KMS-11 (cell line): ENCODE results near the gene CHCHD6.

Experiments
- H2AFZ ChIP-seq: fragments of 200-600 bp; sonication (generic); 2 replicates; pipeline ENCODE4 v1.6.1; 2016; ENCODE audit warnings: antibody characterized with exemption, mixed run types, low read depth
- H3K27ac ChIP-seq: fragments of 200-600 bp; sonication (generic); 2 replicates; pipeline ENCODE4 v1.6.1; 2016; ENCODE audit warnings: mild to moderate bottlenecking, mixed run types
- H3K27me3 ChIP-seq: fragments of 200-600 bp; sonication (generic); 2 replicates; pipeline ENCODE4 v1.6.1; 2017; ENCODE audit warnings: mild to moderate bottlenecking, low read depth, mixed run types, moderate library complexity; ENCODE audit not compliant: insufficient read depth
- H3K36me3 ChIP-seq: fragments of 200-600 bp; sonication (generic); 2 replicates; pipeline ENCODE4 v1.6.1; 2017; ENCODE audit warnings: mild to moderate bottlenecking, mixed run types; ENCODE audit not compliant: insufficient read depth
- H3K4me1 ChIP-seq: fragments of 200-600 bp; sonication (generic); 2 replicates; pipeline ENCODE4 v1.6.1; 2016; ENCODE audit warnings: mild to moderate bottlenecking, low read depth, mixed run types; ENCODE audit not compliant: poor library complexity, severe bottlenecking
- H3K4me2 ChIP-seq: fragments of 200-600 bp; sonication (generic); 2 replicates; pipeline ENCODE4 v1.7.0; 2016; ENCODE audit warnings: mild to moderate bottlenecking, mixed run types
- H3K4me3 ChIP-seq: fragments of 200-600 bp; sonication (generic); IDR thresholded peaks from 2 replicates; pipeline ENCODE4 v1.6.1; 2017; ENCODE audit warnings: low read depth, low read length, mixed read lengths; ENCODE audit not compliant: insufficient read depth
- H3K79me2 ChIP-seq: fragments of 200-600 bp; sonication (generic); 2 replicates; pipeline ENCODE4 v1.6.1; 2016; ENCODE audit warnings: low read depth, mixed run types; ENCODE audit not compliant: insufficient read depth
- H3K9ac ChIP-seq: fragments of 200-600 bp; sonication (generic); 2 replicates; pipeline ENCODE4 v1.6.1; 2016; ENCODE audit warnings: mild to moderate bottlenecking, mixed run types
- H4K20me1 ChIP-seq: fragments of 200-600 bp; sonication (generic); 2 replicates; pipeline ENCODE4 v1.6.1; 2016; ENCODE audit warnings: mild to moderate bottlenecking, mixed run types; ENCODE audit not compliant: insufficient read depth
- TF ChIP-seq, protein P1 (sequence below): fragments of 200-600 bp; sonication (generic); conservative IDR thresholded peaks from 2 replicates; pipeline ENCODE4 v1.6.1; 2017; ENCODE audit warnings: low read depth, mild to moderate bottlenecking, antibody characterized with exemption, low read length, moderate library complexity, mixed read lengths

CHCHD6 gene

DNA sequence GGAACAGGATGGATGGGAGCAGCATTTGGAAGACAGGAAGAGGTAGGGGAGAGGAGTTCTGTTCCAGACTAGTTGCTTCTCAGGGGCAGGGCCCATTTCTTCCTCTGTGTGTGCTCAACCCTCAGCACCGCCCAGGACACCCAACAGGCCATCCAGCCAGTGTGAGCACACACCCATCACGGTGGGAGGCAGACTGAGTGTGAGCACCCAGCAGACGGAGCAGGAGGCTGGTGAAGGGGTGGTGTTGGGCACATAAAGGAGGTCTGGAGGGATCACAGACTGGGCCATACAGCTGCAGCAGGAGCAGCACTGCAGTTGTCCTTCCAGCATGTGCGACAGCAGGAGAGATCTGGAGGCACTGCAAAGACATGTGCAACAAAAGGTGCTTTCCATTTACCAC, 190.4 kb downstream of the CHCHD6 start:
- TF ChIP-seq, protein P1, sequence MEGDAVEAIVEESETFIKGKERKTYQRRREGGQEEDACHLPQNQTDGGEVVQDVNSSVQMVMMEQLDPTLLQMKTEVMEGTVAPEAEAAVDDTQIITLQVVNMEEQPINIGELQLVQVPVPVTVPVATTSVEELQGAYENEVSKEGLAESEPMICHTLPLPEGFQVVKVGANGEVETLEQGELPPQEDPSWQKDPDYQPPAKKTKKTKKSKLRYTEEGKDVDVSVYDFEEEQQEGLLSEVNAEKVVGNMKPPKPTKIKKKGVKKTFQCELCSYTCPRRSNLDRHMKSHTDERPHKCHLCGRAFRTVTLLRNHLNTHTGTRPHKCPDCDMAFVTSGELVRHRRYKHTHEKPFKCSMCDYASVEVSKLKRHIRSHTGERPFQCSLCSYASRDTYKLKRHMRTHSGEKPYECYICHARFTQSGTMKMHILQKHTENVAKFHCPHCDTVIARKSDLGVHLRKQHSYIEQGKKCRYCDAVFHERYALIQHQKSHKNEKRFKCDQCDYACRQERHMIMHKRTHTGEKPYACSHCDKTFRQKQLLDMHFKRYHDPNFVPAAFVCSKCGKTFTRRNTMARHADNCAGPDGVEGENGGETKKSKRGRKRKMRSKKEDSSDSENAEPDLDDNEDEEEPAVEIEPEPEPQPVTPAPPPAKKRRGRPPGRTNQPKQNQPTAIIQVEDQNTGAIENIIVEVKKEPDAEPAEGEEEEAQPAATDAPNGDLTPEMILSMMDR, result no peak
- Histone ChIP-seq H3K36me3 (no peaks in the 10 kb centered on the region), H3K4me3 (no peak overlapping the region), H3K9ac (no peak overlapping the region), H3K27ac (no peak overlapping the region), H3K27me3 (no peaks in the 10 kb centered on the region), H4K20me1 (no peaks in the 10 kb centered on the region), H3K4me2 (no peak overlapping the region), H3K79me2 (no peaks in the 10 kb centered on the region), H2AFZ (no peak overlapping the region), H3K4me1 (peaks cover 9% of the 10 kb centered on the region)

DNA sequence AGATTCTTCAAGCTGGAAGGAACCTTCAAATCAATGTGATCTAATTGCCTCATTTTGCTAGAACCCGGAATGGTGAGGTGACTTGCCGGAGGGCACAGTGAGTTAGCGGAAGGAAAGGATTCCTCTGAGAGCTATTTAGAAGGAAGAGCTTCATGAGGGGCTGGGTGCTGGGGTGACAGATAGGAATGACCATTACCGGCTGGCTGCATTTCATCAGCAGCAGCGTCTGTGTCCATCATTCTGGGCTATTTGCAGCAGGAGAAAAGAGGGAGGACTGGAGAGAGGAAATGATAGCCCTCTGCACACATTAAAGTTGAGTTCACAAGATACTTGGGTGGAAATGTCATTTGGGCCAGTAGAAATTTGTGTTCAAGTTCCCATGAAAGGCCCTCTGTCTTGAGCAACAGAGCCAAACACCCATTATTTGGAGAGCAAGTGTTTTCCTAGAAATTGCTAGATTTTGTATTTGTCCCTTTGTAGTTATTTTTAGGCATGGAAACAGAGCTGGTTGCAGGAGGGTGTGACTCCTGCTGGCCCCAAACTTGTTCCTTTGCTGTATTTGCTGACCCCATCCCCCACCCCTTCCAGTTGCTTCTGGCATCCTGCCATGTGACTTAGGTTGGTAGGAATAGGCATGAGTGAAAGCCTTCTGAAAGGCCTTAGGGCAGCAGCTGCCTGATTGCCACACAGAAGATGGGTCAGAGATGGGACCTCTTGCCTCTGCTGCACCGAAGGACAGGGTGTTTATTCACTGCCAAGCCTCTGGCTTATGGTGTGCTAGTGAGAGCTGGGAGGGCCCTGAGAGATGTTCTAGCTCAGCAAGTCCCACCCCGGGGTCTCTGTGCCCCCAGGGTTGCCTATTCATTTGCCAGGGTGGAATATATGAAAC, 191.4 kb downstream of the CHCHD6 start:
- H3K27ac ChIP-seq, result no peak overlapping the region
- H3K4me1 ChIP-seq, result peaks cover 9% of the 10 kb centered on the region
- no peak overlapping the region for H2AFZ ChIP-seq
- no peaks in the 10 kb centered on the region for H3K79me2 ChIP-seq
- no peak overlapping the region for H3K9ac ChIP-seq
- TF ChIP-seq, protein P1, result no peak
- no peaks in the 10 kb centered on the region for H3K36me3 ChIP-seq
- no peaks in the 10 kb centered on the region for H3K27me3 ChIP-seq
- H3K4me3 ChIP-seq, result no peak overlapping the region
- no peaks in the 10 kb centered on the region for H4K20me1 ChIP-seq
- no peak overlapping the region; the same call in 1 of the 2 replicates for H3K4me2 ChIP-seq

DNA sequence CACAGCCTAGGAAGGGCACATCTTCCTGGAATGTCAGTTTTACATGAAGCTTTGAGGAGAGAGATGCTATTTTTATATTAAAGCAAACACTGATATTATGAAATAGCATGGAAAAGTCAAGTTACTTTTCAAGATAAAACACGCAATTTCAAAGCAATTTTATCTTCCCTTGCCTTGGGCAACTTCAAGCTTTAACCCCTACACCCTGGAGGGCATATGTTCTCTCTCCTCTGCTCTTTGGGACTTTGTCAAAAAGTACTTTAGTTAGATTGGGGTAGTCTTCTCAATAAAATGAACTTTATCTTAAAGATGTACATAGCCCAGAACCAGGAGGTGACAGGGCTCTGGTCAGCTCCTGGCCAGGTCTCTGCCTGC, 192.0 kb downstream of the CHCHD6 start:
- H3K79me2 ChIP-seq, result no peaks in the 10 kb centered on the region
- H3K4me3 ChIP-seq, result no peak overlapping the region
- H3K4me1 ChIP-seq, result peaks cover 9% of the 10 kb centered on the region
- no peaks in the 10 kb centered on the region for H3K27me3 ChIP-seq
- H2AFZ ChIP-seq, result no peak overlapping the region
- H3K36me3 ChIP-seq, result no peaks in the 10 kb centered on the region
- TF ChIP-seq, protein P1, result no peak
- H3K27ac ChIP-seq, result no peak overlapping the region
- no peak overlapping the region for H3K4me2 ChIP-seq
- no peaks in the 10 kb centered on the region for H4K20me1 ChIP-seq
- no peak overlapping the region for H3K9ac ChIP-seq

DNA sequence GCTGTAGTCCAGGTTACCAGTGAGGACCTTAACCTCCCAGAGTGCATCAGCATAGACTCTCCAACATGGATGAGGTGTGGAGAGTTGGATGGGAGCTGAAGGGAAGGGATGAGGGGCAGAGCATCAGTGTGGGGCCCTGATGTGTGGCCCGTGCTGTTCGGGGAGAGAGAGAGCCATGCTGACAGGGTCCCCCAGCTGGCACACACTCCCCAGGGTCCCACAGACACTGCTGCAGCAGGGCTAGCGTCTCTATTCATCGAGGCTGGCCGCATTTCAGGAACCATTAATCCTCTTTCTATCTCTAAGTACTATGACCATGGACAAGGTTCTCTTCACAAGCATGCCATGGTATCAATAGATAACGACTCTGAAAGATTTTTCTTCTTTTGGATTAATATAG, 192.9 kb downstream of the CHCHD6 start:
- Histone ChIP-seq H3K27ac (no peak overlapping the region), H3K4me2 (no peak overlapping the region), H3K9ac (no peak overlapping the region), H3K27me3 (no peaks in the 10 kb centered on the region), H3K79me2 (no peaks in the 10 kb centered on the region), H2AFZ (no peak overlapping the region), H4K20me1 (no peaks in the 10 kb centered on the region), H3K4me1 (peaks cover 9% of the 10 kb centered on the region), H3K4me3 (no peak overlapping the region), H3K36me3 (no peaks in the 10 kb centered on the region)
- TF ChIP-seq, protein P1, result no peak
